Measurements from ENCODE around the gene INMT. TPM values are rescaled to one million over a fixed set of nuclear protein-coding genes. Genes with fewer than 3 reads are reported as not detected.

Gene INMT
- total RNA-seq, 1 donor from 2014 or later, result 14.5 TPM

- DNase-seq, result peak; percentile 95
These were observed 1.0 kb downstream of the INMT start for GRCh38 chr7:30752979-30753378.

- no peak for DNase-seq
These were observed 2.5 kb downstream of the INMT start for GRCh38 chr7:30754315-30754877.

DNA sequence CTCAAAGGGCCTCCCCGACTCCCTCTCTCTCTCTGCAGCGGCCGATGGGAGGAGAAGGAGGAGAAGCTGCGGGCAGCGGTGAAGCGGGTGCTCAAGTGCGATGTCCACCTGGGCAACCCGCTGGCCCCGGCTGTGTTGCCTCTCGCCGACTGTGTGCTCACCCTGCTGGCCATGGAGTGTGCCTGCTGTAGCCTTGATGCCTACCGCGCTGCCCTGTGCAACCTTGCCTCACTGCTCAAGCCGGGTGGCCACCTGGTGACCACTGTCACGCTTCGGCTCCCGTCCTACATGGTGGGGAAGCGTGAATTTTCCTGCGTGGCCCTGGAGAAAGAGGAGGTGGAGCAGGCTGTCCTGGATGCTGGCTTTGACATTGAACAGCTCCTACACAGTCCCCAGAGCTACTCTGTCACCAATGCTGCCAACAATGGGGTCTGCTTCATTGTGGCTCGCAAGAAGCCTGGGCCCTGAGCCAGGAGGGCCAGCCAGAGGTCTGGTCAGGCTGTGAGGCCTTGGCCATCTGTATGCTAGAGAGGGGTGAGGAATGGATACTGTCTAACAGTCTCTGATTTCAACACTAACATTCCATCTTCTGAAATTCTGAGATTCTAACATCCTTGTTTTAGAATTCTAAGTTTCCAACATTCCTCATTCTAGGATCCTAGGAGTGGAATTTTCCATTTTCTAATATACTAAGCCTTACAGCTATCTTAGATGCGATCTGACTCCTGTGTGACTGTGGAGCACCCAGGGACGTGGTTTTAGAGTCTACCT, 3.6 kb downstream of the INMT start:
- peak; percentile 81 for DNase-seq

DNA sequence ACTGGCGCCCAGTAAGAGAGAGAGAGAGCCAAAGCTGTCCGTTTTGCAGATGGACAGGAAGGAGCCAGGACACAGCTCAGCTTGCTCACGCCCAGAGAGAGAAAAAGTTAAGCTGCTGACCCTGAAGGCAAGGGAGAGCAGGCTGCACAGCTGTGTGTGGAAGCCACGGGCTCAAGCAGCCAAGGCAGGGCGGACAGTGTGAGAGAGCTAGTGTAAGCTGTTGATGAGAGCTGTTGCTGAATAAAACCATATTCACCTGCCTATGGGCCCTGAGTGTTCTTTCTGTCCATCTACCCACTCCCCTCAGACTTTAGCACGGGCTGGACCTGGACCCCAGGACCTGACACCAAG, 5.4 kb downstream of the INMT start:
- DNase-seq, result peak; percentile 50

DNA sequence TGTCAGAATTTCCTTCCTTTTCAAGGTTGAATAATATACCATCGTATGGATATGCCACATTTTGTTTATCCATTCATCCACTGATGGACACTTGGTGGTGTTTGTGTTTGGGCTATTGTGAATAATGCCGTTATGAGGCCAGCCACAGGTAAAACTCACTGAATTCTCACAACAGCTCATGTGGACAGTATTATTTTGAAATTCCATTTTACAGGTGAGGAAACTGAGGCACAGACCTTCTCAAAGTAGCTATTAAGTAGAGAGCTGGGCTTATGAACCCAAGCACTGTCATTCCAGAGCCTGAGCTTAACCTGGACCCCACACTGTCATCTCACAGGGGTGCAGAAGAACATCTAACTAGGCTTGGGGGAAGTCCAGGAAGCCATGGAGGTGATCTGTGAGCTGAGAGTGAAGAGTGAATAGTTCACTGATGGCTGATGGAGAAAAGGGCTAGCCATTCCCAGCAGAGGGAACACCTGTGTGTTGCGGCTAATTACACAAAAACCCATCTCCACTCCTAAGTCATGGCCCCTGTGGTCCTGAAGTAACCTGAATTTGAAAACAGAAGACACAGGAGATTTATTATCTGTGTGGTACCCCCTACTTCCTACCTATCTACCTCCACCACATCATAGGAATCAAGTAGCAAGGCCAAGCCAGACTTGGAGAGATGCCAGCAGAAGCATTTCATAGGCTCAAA, 8.7 kb downstream of the INMT start:
- DNase-seq, result no peak

DNA sequence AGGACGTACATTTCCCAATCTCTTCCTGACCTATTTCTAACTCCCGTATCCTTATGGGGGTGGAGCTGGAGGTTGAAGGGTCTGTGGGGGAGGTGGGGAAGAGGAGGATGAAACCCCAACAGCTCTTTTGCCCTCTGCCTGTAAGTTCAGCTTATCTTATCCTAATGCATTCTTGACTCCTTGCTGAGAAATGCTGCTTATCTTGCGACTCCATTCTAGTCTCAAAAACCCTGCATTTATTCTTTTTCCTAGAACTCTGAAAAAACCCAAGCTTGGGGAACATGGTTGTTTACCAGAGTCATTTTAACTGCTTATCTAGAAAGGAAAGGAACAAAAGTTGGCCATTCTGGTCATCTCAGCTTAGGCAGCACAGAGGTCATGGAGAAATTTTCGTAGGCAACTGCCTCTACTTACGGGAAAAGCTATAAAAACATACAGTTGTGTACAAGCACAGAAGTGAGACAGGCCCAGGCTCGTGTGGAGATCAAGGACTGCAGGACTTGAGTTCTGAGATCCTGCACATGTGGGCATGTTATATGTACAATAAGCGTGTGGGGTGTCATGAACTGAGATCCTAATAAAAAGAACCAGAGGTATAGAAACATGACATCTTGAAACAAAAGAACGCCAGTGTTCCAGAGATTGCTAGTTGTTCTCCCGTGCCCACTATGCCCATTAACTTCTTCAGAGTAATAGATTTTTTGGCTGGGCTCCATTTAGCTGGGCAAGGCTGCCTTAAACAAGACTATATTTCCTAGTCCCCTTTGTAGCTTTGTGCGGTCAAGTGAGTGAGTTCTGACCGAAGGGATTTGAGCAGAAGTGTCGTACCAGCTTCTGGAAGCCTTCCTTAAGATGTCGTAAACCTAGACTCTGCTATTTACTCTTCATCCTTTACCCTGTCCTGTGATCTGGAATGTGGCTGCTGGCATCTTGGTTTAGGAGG, 9.6 kb downstream of the INMT start:
- DNase-seq, result no peak

- DNase-seq, result peak; percentile 85
These were observed 12.4 kb downstream of the INMT start for GRCh38 chr7:30764030-30764975.

GRCh38 chr7:30765408-30765807, 13.5 kb downstream of the INMT start:
- no peak for DNase-seq

GRCh38 chr7:30770845-30771173, 18.9 kb downstream of the INMT start:
- DNase-seq, result no peak

DNA sequence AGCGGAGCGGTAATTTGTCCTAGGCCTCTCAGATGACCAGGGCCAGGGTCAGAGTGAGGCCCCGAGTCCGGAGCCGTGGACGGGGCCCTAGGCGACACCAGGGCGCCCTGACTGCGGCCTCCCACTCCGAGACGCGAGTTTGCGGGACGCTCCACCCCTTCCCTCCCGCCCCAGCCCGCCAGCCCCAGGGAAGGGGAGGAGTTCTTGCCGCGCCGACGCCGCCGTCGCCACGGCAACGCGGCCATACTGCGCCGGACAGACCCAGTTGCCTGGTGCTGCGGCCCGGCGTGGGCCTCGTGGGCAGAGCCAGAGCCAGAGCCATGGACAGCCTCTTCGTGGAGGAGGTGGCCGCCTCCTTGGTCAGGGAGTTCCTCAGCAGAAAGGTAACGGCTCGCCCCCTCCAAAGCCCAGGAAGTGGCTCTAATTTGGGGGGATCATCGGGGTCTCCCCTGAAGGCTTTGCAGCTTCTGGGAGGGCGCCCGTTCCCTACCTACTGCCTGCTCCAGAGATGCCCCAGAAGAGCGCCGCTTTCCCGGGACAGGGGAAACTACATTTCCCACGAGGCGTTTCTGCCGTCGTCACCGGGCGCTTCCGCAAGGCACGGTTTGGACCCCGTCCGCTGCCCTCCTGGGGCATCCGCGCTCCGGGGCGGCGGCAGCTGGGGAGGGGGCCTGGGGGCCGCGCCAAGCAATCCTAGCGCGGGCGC, 19.4 kb downstream of the INMT start, which contains the start of gene MINDY4:
Gene MINDY4, plus strand, starts transcription at position 244 of the 706 bp plus-strand sequence. Its CDS starts 77 bp downstream, at position 321.
- peak; percentile 88 for DNase-seq

- peak; percentile 26 for DNase-seq
These were observed 20.0 kb downstream of the INMT start for GRCh38 chr7:30771880-30772425.

DNA sequence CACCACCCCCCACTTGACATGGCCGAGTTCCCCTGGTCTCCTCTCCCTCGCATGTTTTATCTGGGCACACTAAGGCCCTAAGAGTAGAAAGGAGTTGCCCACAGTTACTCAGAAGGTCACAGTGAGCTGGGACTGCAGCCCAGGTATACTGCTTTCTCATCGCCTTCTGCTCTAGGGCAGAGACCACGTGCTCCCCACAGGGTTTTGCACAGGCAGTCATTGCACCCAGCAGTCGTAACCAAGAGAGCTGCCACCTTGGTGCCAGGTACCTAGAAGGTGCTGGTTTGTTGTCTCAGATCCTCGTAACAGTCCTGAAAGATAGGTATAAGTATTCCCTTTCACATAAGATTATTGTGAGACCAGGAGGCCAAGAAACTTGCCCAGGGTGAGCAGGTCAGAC, 21.0 kb downstream of the INMT start:
- no peak for DNase-seq

GRCh38 chr7:30775992-30776391, 24.1 kb downstream of the INMT start:
- no peak for DNase-seq

GRCh38 chr7:30776971-30777370, 25.0 kb downstream of the INMT start:
- no peak for DNase-seq

GRCh38 chr7:30778255-30779025, 26.5 kb downstream of the INMT start:
- peak; percentile 51 for DNase-seq

GRCh38 chr7:30779574-30779973, 27.6 kb downstream of the INMT start:
- no peak for DNase-seq

DNA sequence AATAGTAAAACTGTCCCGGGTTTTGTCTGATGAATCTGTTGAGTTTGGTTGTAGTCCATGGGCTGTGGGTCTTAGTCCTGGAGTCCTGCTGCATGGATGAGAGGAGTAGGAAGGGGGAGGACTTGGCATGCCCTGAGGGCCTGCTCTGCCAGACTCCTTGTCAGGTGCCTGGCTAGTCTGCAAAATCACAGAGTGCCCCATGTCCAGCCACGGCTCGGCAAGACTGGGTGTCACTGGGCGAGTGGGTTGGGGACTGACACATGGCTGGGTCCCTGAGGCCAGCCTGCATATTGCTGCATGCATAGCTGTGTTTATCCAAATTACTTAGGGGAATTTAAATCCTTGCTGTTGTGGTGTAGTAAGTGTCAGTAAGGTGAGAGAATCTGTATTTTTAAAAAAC, 29.0 kb downstream of the INMT start:
- no peak for DNase-seq

DNA sequence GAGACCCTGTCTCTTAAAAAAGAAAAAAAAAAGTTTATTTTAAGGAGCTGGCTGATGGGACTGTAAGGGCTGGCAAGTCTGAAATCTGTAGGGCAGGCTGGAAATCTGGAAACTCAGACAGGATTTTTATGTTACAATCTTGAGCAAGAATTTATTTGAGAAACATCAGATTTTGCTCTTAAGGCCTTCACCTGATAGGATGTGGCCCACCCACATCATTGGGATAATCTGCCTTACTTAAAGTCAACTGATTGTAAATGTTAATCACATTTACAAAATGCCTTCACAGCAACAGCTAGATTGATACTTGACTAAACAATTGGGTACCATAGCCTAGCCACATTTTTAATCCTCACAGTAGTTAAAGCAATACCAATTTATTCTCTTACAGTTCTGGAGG, 30.8 kb downstream of the INMT start:
- no peak for DNase-seq

- no peak for DNase-seq
These were observed 33.9 kb downstream of the INMT start for GRCh38 chr7:30785786-30786185.

GRCh38 chr7:30787486-30787885, 35.6 kb downstream of the INMT start:
- no peak for DNase-seq

Measured in tongue (tissue), 2 donors.